IMR-90 (cell line): ENCODE data around the gene CNGA1. TPM values are rescaled to one million over a fixed set of nuclear protein-coding genes. Genes with fewer than 3 reads are reported as not detected.

ENCODE experiments used
- ATAC-seq: fragments of 200-7000 bp; cut with Tn5 transposase; 2 replicates; pipeline ENCODE4 v1.9.1; 2020; ENCODE audit warnings: low read depth, mild to moderate bottlenecking, moderate library complexity
- BruUV-seq: library from RNA; stranded (reverse); fragments of 400-500 nt; replicated peaks from 2 replicates; lab custom pipeline; 2021; lab: Mats Ljungman, UMichigan
- CTCF ChIA-PET: fragments of 300-600 bp; formaldehyde crosslinking; extraction: SDS; loops from one replicate; lab custom pipeline; 2021; ENCODE audit warnings: antibody characterized with exemption; lab: Yijun Ruan, JAX
- POLR2A ChIA-PET: fragments of 300-600 bp; sonication (Branson Sonifier 250); formaldehyde crosslinking; loops from one replicate; lab custom pipeline; 2022; ENCODE audit warnings: antibody characterized with exemption; ENCODE audit not compliant: unreplicated experiment; lab: Charles Lee
- DNase-seq: peaks from one replicate; pipeline ENCODE4 v3.0.0; 2013
- H2AFZ ChIP-seq: replicated peaks from 2 replicates; pipeline ENCODE3; 2013; ENCODE audit warnings: low read length, mild to moderate bottlenecking; ENCODE audit not compliant: poor library complexity
- H2AK5ac ChIP-seq: 2 replicates; pipeline ENCODE4 v1.6.1; 2013; ENCODE audit warnings: low read depth, low read length, inconsistent platforms
- H2AK9ac ChIP-seq: replicated peaks from 2 replicates; pipeline ENCODE3; 2013; ENCODE audit warnings: mild to moderate bottlenecking, low read depth, low read length, moderate library complexity; ENCODE audit not compliant: poor library complexity
- H2BK120ac ChIP-seq: 2 replicates; pipeline ENCODE4 v1.6.1; 2013; ENCODE audit warnings: low read depth, low read length, inconsistent platforms
- H2BK15ac ChIP-seq: 3 replicates; pipeline ENCODE4 v1.6.1; 2013; ENCODE audit warnings: low read depth, low read length, inconsistent platforms
- H2BK20ac ChIP-seq: 2 replicates; pipeline ENCODE4 v1.6.1; 2013; ENCODE audit warnings: low read depth, mild to moderate bottlenecking, inconsistent platforms, low read length, moderate library complexity
- H2BK5ac ChIP-seq: 2 replicates; pipeline ENCODE4 v1.6.1; 2013; ENCODE audit warnings: mild to moderate bottlenecking, low read depth, low read length, inconsistent platforms; ENCODE audit not compliant: poor library complexity, severe bottlenecking
- H3K14ac ChIP-seq: replicated peaks from 2 replicates; pipeline ENCODE4 v1.6.1; 2013; ENCODE audit warnings: low read depth, low read length, inconsistent platforms
- H3K18ac ChIP-seq: 2 replicates; pipeline ENCODE4 v1.6.1; 2013; ENCODE audit warnings: low read depth, low read length, control low read depth
- H3K23ac ChIP-seq: 2 replicates; pipeline ENCODE4 v1.6.1; 2013; ENCODE audit warnings: low read depth, low read length, inconsistent platforms
- H3K27ac ChIP-seq: 2 replicates; pipeline ENCODE4 v1.5.1; 2013; ENCODE audit warnings: mild to moderate bottlenecking, control low read depth, low read length; ENCODE audit not compliant: insufficient read depth
- H3K27me3 ChIP-seq: 2 replicates; pipeline ENCODE4 v1.6.1; 2013; ENCODE audit warnings: low read length; ENCODE audit not compliant: control insufficient read depth, insufficient read depth
- H3K36me3 ChIP-seq: 2 replicates; pipeline ENCODE4 v1.6.1; 2013; ENCODE audit warnings: low read length, mixed read lengths; ENCODE audit not compliant: control insufficient read depth, insufficient read depth
- H3K4ac ChIP-seq: 2 replicates; pipeline ENCODE4 v1.6.1; 2013; ENCODE audit warnings: low read depth, low read length, inconsistent platforms
- H3K4me1 ChIP-seq: 2 replicates; pipeline ENCODE4 v1.6.1; 2013; ENCODE audit warnings: low read length, mixed read lengths; ENCODE audit not compliant: control insufficient read depth, insufficient read depth
- H3K4me2 ChIP-seq: 2 replicates; pipeline ENCODE4 v1.6.1; 2013; ENCODE audit warnings: low read depth, mild to moderate bottlenecking, control low read depth, low read length, moderate library complexity
- H3K4me3 ChIP-seq: 2 replicates; pipeline ENCODE4 v1.5.1; 2013; ENCODE audit warnings: low read depth, mild to moderate bottlenecking, control low read depth, low read length, moderate library complexity; ENCODE audit not compliant: insufficient read depth
- H3K56ac ChIP-seq: 2 replicates; pipeline ENCODE4 v1.6.1; 2013; ENCODE audit warnings: low read length, inconsistent platforms; ENCODE audit not compliant: insufficient read depth; ENCODE audit errors: extremely low read depth
- H3K79me1 ChIP-seq, 2 experiments: 2 replicates each; pipeline ENCODE4 v1.6.1; 2013; ENCODE audit warnings: low read length in 2 of 2, inconsistent platforms in 1 of 2, low read depth in 1 of 2
- H3K9ac ChIP-seq: 2 replicates; pipeline ENCODE4 v1.6.1; 2013; ENCODE audit warnings: low read depth, low read length, control low read depth
- H3K9me1 ChIP-seq: 2 replicates; pipeline ENCODE4 v1.6.1; 2013; ENCODE audit warnings: low read length, inconsistent platforms; ENCODE audit not compliant: insufficient read depth
- H3K9me3 ChIP-seq: 2 replicates; pipeline ENCODE4 v1.6.1; 2013; ENCODE audit warnings: low read length; ENCODE audit not compliant: control insufficient read depth, insufficient read depth
- H4K20me1 ChIP-seq: 2 replicates; pipeline ENCODE4 v1.6.1; 2013; ENCODE audit warnings: low read length, inconsistent platforms; ENCODE audit not compliant: insufficient read depth
- H4K5ac ChIP-seq: 2 replicates; pipeline ENCODE4 v1.6.1; 2013; ENCODE audit warnings: mild to moderate bottlenecking, low read depth, low read length, control low read depth
- H4K8ac ChIP-seq, 2 experiments: 2 replicates each; pipeline ENCODE4 v1.6.1; 2013; ENCODE audit warnings: low read depth in 2 of 2, low read length in 2 of 2, control low read depth in 1 of 2, inconsistent platforms in 1 of 2
- H4K91ac ChIP-seq: 2 replicates; pipeline ENCODE4 v1.6.1; 2013; ENCODE audit warnings: low read depth, low read length, inconsistent platforms; ENCODE audit not compliant: insufficient read depth
- BHLHE40 ChIP-seq: fragments of 150-350 bp; IDR thresholded peaks from 2 replicates; pipeline ENCODE4 v1.6.1; 2016; ENCODE audit warnings: mild to moderate bottlenecking, low read depth, low read length
- CEBPB ChIP-seq: IDR thresholded peaks from 2 replicates; pipeline ENCODE4 v1.6.1; 2012; ENCODE audit warnings: low read depth, low read length, improper control_type of control experiment
- CHD1 ChIP-seq: IDR thresholded peaks from 2 replicates; pipeline ENCODE4 v1.6.1; 2012; ENCODE audit warnings: low read depth, low read length, improper control_type of control experiment
- MAZ ChIP-seq: IDR thresholded peaks from 2 replicates; pipeline ENCODE4 v1.6.1; 2012; ENCODE audit warnings: low read depth, mild to moderate bottlenecking, low read length, improper control_type of control experiment, moderate library complexity, borderline replicate concordance
- MXI1 ChIP-seq: IDR thresholded peaks from 2 replicates; pipeline ENCODE4 v1.6.1; 2012; ENCODE audit warnings: low read depth, mild to moderate bottlenecking, low read length, moderate library complexity, borderline replicate concordance
- POLR2A ChIP-seq: IDR thresholded peaks from 2 replicates; pipeline ENCODE4 v1.6.1; 2012; ENCODE audit warnings: mild to moderate bottlenecking, low read depth, low read length
- RCOR1 ChIP-seq: IDR thresholded peaks from 2 replicates; pipeline ENCODE4 v1.6.1; 2012; ENCODE audit warnings: mild to moderate bottlenecking, low read length, improper control_type of control experiment; ENCODE audit not compliant: insufficient replicate concordance
- SMC3 ChIP-seq: fragments of 150-350 bp; IDR thresholded peaks from 2 replicates; pipeline ENCODE4 v1.6.1; 2016; ENCODE audit warnings: low read depth, mild to moderate bottlenecking, antibody characterized with exemption, low read length, moderate library complexity
- WGBS, 2 experiments: methylation state at CpG; one replicate each; pipeline versions ENCODE4 v1.1.5 to v1.1.7; 2013; ENCODE audit warnings: missing lambda C conversion rate in 2 of 2; ENCODE audit not compliant: insufficient read length in 1 of 2; ENCODE audit errors: extremely low coverage in 2 of 2; 5-methylcytosine and 5-hydroxymethylcytosine counted together
- dilution Hi-C: fragments of 300-500 bp; cut with HindIII; formaldehyde crosslinking; loops from one replicate; pipeline ENCODE4 v1.14.3; 2018; ENCODE audit warnings: low sequenced_read_pairs; ENCODE audit not compliant: unreplicated experiment
- in situ Hi-C: fragments of 300-500 bp; cut with MboI; formaldehyde crosslinking; loops from 3 replicates; pipeline ENCODE4 v1.14.3; 2019; ENCODE audit warnings: low sequenced_read_pairs, inconsistent platforms, mixed read lengths
- intact Hi-C: fragments of 100-400 bp; cut with micrococcal nuclease; formaldehyde crosslinking; loops from 2 replicates; pipeline ENCODE4 v1.10.0; 2022
- polyA plus RNA-seq, 3 experiments: library from polyadenylated mRNA; depleted of rRNA; stranded (reverse); fragments of >200 nt; gene quantifications; 2 replicates each; pipeline ENCODE4 v1.2.3, GENCODE V29; 2012; ENCODE audit warnings: low replicate concordance in 1 of 3
- total RNA-seq: library from RNA; depleted of rRNA; stranded (reverse); fragments of >200 nt; gene quantifications from 2 replicates; pipeline ENCODE4 v1.2.3, GENCODE V29; 2012
- TF ChIP-seq, protein P1 (sequence below): conservative IDR thresholded peaks from 2 replicates; pipeline ENCODE4 v1.5.1; 2012; ENCODE audit warnings: mild to moderate bottlenecking, low read depth, low read length, improper control_type of control experiment
- TF ChIP-seq, protein P2 (sequence below): fragments of 150-350 bp; IDR thresholded peaks from 2 replicates; pipeline ENCODE4 v1.6.1; 2016; ENCODE audit warnings: low read depth, mild to moderate bottlenecking, low read length, moderate library complexity, borderline replicate concordance

Gene CNGA1
- total and polyA plus RNA-seq, 2 of the 4 experiments (the other 2 are of a cell fraction) = not detected

- in situ Hi-C loops = no loop called here
- Histone ChIP-seq H3K14ac (no peak overlapping the region), H3K79me1 (no peaks in the 10 kb centered on the region), H3K9me3 (no peaks in the 10 kb centered on the region), H3K23ac (no peak overlapping the region), H3K56ac (no peak overlapping the region), H3K4me2 (no peak overlapping the region), H4K20me1 (no peaks in the 10 kb centered on the region), H3K9ac (no peak overlapping the region), H2BK5ac (no peak overlapping the region), H3K36me3 (no peaks in the 10 kb centered on the region), H3K27me3 (no peaks in the 10 kb centered on the region), H3K4me3 (no peak overlapping the region), H3K27ac (no peak overlapping the region), H2BK120ac (no peak overlapping the region), H2BK20ac (no peak overlapping the region), H3K9me1 (no peaks in the 10 kb centered on the region), H2AFZ (no peak overlapping the region), H2AK9ac (no peak overlapping the region), H3K4me1 (no peaks in the 10 kb centered on the region), H2BK15ac (no peak overlapping the region), H4K5ac (no peak overlapping the region), H3K4ac (no peak overlapping the region), H4K91ac (no peak overlapping the region), H2AK5ac (no peak overlapping the region), H3K18ac (no peak overlapping the region), H4K8ac (no peak overlapping the region)
- dilution Hi-C loops = no loop called here
- ChIA-PET POLR2A (no interaction called here), CTCF (interaction anchor here (0.7 kb wide), 1 partner anchor 1728 kb away, joined by 3 read pairs; no protein-coding TSS in a partner anchor)
- WGBS, 2 experiments = 43% methylated on average over 1 of the region's 3 CpGs; no CpG with 5 or more reads in 1 of the 2 experiments
- TF ChIP-seq, protein P1, sequence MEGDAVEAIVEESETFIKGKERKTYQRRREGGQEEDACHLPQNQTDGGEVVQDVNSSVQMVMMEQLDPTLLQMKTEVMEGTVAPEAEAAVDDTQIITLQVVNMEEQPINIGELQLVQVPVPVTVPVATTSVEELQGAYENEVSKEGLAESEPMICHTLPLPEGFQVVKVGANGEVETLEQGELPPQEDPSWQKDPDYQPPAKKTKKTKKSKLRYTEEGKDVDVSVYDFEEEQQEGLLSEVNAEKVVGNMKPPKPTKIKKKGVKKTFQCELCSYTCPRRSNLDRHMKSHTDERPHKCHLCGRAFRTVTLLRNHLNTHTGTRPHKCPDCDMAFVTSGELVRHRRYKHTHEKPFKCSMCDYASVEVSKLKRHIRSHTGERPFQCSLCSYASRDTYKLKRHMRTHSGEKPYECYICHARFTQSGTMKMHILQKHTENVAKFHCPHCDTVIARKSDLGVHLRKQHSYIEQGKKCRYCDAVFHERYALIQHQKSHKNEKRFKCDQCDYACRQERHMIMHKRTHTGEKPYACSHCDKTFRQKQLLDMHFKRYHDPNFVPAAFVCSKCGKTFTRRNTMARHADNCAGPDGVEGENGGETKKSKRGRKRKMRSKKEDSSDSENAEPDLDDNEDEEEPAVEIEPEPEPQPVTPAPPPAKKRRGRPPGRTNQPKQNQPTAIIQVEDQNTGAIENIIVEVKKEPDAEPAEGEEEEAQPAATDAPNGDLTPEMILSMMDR = no peak
- TF ChIP-seq MAZ (no peak), CHD1 (no peak), RCOR1 (no peak), CEBPB (no peak), SMC3 (no peak), BHLHE40 (no peak), MXI1 (no peak), POLR2A (no peak)
- TF ChIP-seq, protein P2, sequence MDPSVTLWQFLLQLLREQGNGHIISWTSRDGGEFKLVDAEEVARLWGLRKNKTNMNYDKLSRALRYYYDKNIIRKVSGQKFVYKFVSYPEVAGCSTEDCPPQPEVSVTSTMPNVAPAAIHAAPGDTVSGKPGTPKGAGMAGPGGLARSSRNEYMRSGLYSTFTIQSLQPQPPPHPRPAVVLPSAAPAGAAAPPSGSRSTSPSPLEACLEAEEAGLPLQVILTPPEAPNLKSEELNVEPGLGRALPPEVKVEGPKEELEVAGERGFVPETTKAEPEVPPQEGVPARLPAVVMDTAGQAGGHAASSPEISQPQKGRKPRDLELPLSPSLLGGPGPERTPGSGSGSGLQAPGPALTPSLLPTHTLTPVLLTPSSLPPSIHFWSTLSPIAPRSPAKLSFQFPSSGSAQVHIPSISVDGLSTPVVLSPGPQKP = no peak
- intact Hi-C loops = loop anchor here (5.0 kb wide), 1 partner anchor 46 kb away; no protein-coding TSS in a partner anchor
- no TSS peak for BruUV-seq
- no peak for ATAC-seq
- no peak for DNase-seq
Observed at GRCh38 chr4:48035952-48036351, 19.5 kb upstream of the CNGA1 start.
